Neural progenitor cell (in vitro differentiated cells): Measurements from ENCODE around the gene CAP1. TPM values are rescaled to one million over a fixed set of nuclear protein-coding genes. Genes with fewer than 3 reads are reported as not detected.

ENCODE experiments used
- DNase-seq: peaks from one replicate; pipeline ENCODE4 v3.0.0-alpha.2; 2016; ENCODE audit warnings: low spot score
- H2AFZ ChIP-seq: fragments of 200-600 bp; sonication (generic); replicated peaks from 2 replicates; pipeline ENCODE4 v1.6.1; 2016; ENCODE audit warnings: antibody characterized with exemption
- H3F3A ChIP-seq: fragments of 200-600 bp; sonication (generic); 2 replicates; pipeline ENCODE4 v1.6.1; 2016; ENCODE audit warnings: antibody characterized with exemption, low read depth
- H3K27ac ChIP-seq: fragments of 200-600 bp; sonication (generic); 2 replicates; pipeline ENCODE4 v1.5.1; 2016; ENCODE audit warnings: mild to moderate bottlenecking
- H3K27me3 ChIP-seq: fragments of 200-600 bp; sonication (generic); 2 replicates; pipeline ENCODE4 v1.6.1; 2016; ENCODE audit warnings: mild to moderate bottlenecking, moderate library complexity
- H3K36me3 ChIP-seq: fragments of 200-600 bp; sonication (generic); 2 replicates; pipeline ENCODE4 v1.5.1; 2016
- H3K4me1 ChIP-seq: fragments of 200-600 bp; sonication (generic); 2 replicates; pipeline ENCODE4 v1.6.1; 2016; ENCODE audit warnings: mixed run types
- H3K4me2 ChIP-seq: fragments of 200-600 bp; sonication (generic); 2 replicates; pipeline ENCODE4 v1.6.1; 2016
- H3K4me3 ChIP-seq: fragments of 200-600 bp; sonication (generic); 2 replicates; pipeline ENCODE4 v1.5.1; 2016
- H3K79me2 ChIP-seq: fragments of 200-600 bp; sonication (generic); 2 replicates; pipeline ENCODE4 v1.6.1; 2016; ENCODE audit warnings: low read depth
- H3K9ac ChIP-seq: fragments of 200-600 bp; sonication (generic); 2 replicates; pipeline ENCODE4 v1.6.1; 2016
- H3K9me3 ChIP-seq: fragments of 200-600 bp; sonication (generic); 2 replicates; pipeline ENCODE4 v1.5.1; 2016; ENCODE audit warnings: low read depth
- H4K20me1 ChIP-seq: fragments of 200-600 bp; sonication (generic); 2 replicates; pipeline ENCODE4 v1.6.1; 2016; ENCODE audit warnings: low read depth
- H3K27ac Mint-ChIP-seq: 3 replicates; pipeline ENCODE4 v1.8.0; 2021; ENCODE audit warnings: mixed read lengths
- H3K27me3 Mint-ChIP-seq: 2 replicates; pipeline ENCODE4 v1.8.0; 2022; ENCODE audit warnings: low read depth, mild to moderate bottlenecking, inconsistent platforms, moderate library complexity, mixed read lengths; ENCODE audit not compliant: insufficient read depth
- H3K36me3 Mint-ChIP-seq: 3 replicates; pipeline ENCODE4 v1.8.0; 2021; ENCODE audit warnings: mixed read lengths
- H3K4me1 Mint-ChIP-seq: 3 replicates; pipeline ENCODE4 v1.8.0; 2021; ENCODE audit warnings: mixed read lengths
- H3K4me3 Mint-ChIP-seq: 3 replicates; pipeline ENCODE4 v1.8.0; 2021; ENCODE audit warnings: mild to moderate bottlenecking, moderate library complexity, mixed read lengths
- H3K9me3 Mint-ChIP-seq: 3 replicates; pipeline ENCODE4 v1.8.0; 2020; ENCODE audit warnings: mixed read lengths
- CTCF ChIP-seq: fragments of 200-600 bp; sonication (generic); IDR thresholded peaks from 2 replicates; pipeline ENCODE4 v1.5.1; 2017; ENCODE audit warnings: antibody characterized with exemption, mild to moderate bottlenecking
- EZH2 ChIP-seq: fragments of 200-600 bp; sonication (generic); IDR thresholded peaks from 2 replicates; pipeline ENCODE4 v1.6.1; 2017; ENCODE audit warnings: antibody characterized with exemption, mild to moderate bottlenecking, moderate library complexity
- EZH2phosphoT487 ChIP-seq: fragments of 200-600 bp; sonication (generic); IDR thresholded peaks from 2 replicates; pipeline ENCODE4 v1.6.1; 2017; ENCODE audit warnings: antibody characterized with exemption
- total RNA-seq: library from RNA; depleted of rRNA; stranded (reverse); fragments of >200 nt; gene quantifications from 2 replicates; pipeline ENCODE4 v1.2.3, GENCODE V29; 2015; ENCODE audit warnings: low replicate concordance

CAP1 gene
- total RNA-seq, 1 donor from 2014 or later, result 150 TPM

- Histone ChIP-seq H3F3A (no peaks in the 10 kb centered on the region), H3K4me2 (no peak overlapping the region), H3K79me2 (no peaks in the 10 kb centered on the region), H3K27ac (no peak overlapping the region), H3K4me1 (no peaks in the 10 kb centered on the region), H3K36me3 (no peaks in the 10 kb centered on the region), H3K9ac (no peak overlapping the region), H3K9me3 (no peaks in the 10 kb centered on the region), H3K4me3 (no peak overlapping the region), H3K27me3 (no peaks in the 10 kb centered on the region), H2AFZ (no peak overlapping the region), H4K20me1 (no peaks in the 10 kb centered on the region)
- Mint-ChIP-seq H3K27ac (no peak overlapping the region), H3K27me3 (no peaks in the 10 kb centered on the region), H3K4me3 (no peak overlapping the region), H3K36me3 (no peaks in the 10 kb centered on the region), H3K9me3 (peaks cover 3% of the 10 kb centered on the region), H3K4me1 (no peaks in the 10 kb centered on the region)
- TF ChIP-seq EZH2phosphoT487 (no peak), EZH2 (no peak), CTCF (no peak)
- DNase-seq, result no peak
Observed at GRCh38 chr1:40014253-40014706, 26.2 kb upstream of the CAP1 start.

GRCh38 chr1:40014812-40015594, 25.5 kb upstream of the CAP1 start:
- no peaks in the 10 kb centered on the region for H3K79me2 ChIP-seq
- DNase-seq, result no peak
- H3K9me3 Mint-ChIP-seq, result peaks cover 4% of the 10 kb centered on the region
- no peak overlapping the region for H3K27ac Mint-ChIP-seq
- H3K27ac ChIP-seq, result no peak overlapping the region
- H3K4me2 ChIP-seq, result no peak overlapping the region
- no peaks in the 10 kb centered on the region for H3K36me3 ChIP-seq
- H2AFZ ChIP-seq, result no peak overlapping the region
- no peak overlapping the region for H3K9ac ChIP-seq
- no peaks in the 10 kb centered on the region for H3K4me1 ChIP-seq
- no peaks in the 10 kb centered on the region for H3K9me3 ChIP-seq
- no peak overlapping the region for H3K4me3 Mint-ChIP-seq
- no peaks in the 10 kb centered on the region for H3K27me3 ChIP-seq
- no peaks in the 10 kb centered on the region for H3K27me3 Mint-ChIP-seq
- H3K36me3 Mint-ChIP-seq, result no peaks in the 10 kb centered on the region
- no peak for TF ChIP-seq EZH2
- TF ChIP-seq CTCF, result no peak
- no peaks in the 10 kb centered on the region for H4K20me1 ChIP-seq
- H3K4me1 Mint-ChIP-seq, result no peaks in the 10 kb centered on the region
- H3K4me3 ChIP-seq, result no peak overlapping the region
- H3F3A ChIP-seq, result no peaks in the 10 kb centered on the region

GRCh38 chr1:40017951-40018575, 22.5 kb upstream of the CAP1 start:
- Histone ChIP-seq H3K79me2 (no peaks in the 10 kb centered on the region), H3K9me3 (no peaks in the 10 kb centered on the region), H2AFZ (no peak overlapping the region), H3K4me1 (no peaks in the 10 kb centered on the region), H4K20me1 (no peaks in the 10 kb centered on the region), H3F3A (no peaks in the 10 kb centered on the region), H3K9ac (no peak overlapping the region), H3K4me3 (no peak overlapping the region), H3K27ac (no peak overlapping the region), H3K4me2 (no peak overlapping the region), H3K27me3 (no peaks in the 10 kb centered on the region), H3K36me3 (no peaks in the 10 kb centered on the region)
- Mint-ChIP-seq H3K4me1 (no peaks in the 10 kb centered on the region), H3K4me3 (no peak overlapping the region), H3K27me3 (peaks cover 3% of the 10 kb centered on the region), H3K27ac (no peak overlapping the region), H3K9me3 (peaks cover 11% of the 10 kb centered on the region), H3K36me3 (no peaks in the 10 kb centered on the region)
- DNase-seq, result no peak
- TF ChIP-seq EZH2 (no peak), CTCF (no peak), EZH2phosphoT487 (no peak)
